ENCODE measurements around the gene SNX8.

DNA sequence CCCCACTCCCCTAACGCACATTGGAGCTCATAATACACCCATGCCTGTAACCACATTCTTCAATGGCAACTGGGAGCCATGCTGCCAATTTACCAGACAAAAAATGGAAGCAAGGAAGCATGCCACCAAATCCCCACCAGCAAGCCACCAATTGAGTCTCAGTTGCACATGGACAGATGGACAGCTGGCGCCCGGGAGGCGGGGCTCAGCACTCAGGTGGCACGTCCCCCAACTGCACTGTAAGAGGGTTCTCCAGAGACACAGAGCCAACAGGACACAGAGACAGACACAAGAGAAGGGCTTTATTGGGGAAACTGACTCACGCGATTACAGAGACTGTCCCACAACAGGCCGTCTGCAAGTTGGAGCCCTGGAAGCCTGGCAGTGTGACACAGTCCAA lies 84.0 kb downstream of the SNX8 start:
- TF ChIP-seq POLR2A (IDR thresholded peaks at IDR 0.05; ENCODE audit: low read length) (no peak), GATA1 (IDR thresholded peaks at IDR 0.05; ENCODE audit: low read depth, low read length) (no peak)

Measured in erythroblast (primary cell).